BLaER1 treated with 17β-estradiol and CSF1 and Interleukin-3, amounts not matched to agents 10 nM and 100 nM (cell line): ENCODE results near the gene SSC5D.
"Not testable (repeated sequence)": the region's sequence is repeated elsewhere in the genome, so short reads cannot be mapped to it uniquely, and the experiment has no call there.

ENCODE experiments used
- H3K27ac ChIP-seq, 11 experiments: shearing (Covaris generic); formaldehyde crosslinking; 2 replicates each; pipeline ENCODE4 v1.8.1; 2022
- H3K27me3 ChIP-seq, 11 experiments: shearing (Covaris generic); formaldehyde crosslinking; 2 replicates each; pipeline ENCODE4 v1.8.1; 2022
- H3K36me3 ChIP-seq, 11 experiments: shearing (Covaris generic); formaldehyde crosslinking; 2 replicates each; pipeline ENCODE4 v1.8.1; 2022
- H3K4me1 ChIP-seq, 10 experiments: shearing (Covaris generic); formaldehyde crosslinking; 2 replicates each; pipeline ENCODE4 v1.8.1; 2022
- H3K4me2 ChIP-seq, 11 experiments: shearing (Covaris generic); formaldehyde crosslinking; 2 replicates each; pipeline ENCODE4 v1.8.1; 2022
- H3K4me3 ChIP-seq, 10 experiments: shearing (Covaris generic); formaldehyde crosslinking; 2 replicates each; pipeline ENCODE4 v1.8.1; 2022
- H3K9ac ChIP-seq, 11 experiments: shearing (Covaris generic); formaldehyde crosslinking; 2 replicates each; pipeline ENCODE4 v1.8.1; 2022
- H3K9me3 ChIP-seq, 11 experiments: shearing (Covaris generic); formaldehyde crosslinking; replicated peaks in 1 of 11; 2 replicates each; pipeline ENCODE4 v1.8.1; 2022
- H4K20me1 ChIP-seq, 11 experiments: shearing (Covaris generic); formaldehyde crosslinking; 2 replicates each; pipeline ENCODE4 v1.8.1; 2022
- Cebpa-rat ChIP-seq, 11 experiments: shearing (Covaris generic); IDR thresholded peaks; 2 replicates each; pipeline ENCODE4 v1.8.1; 2022

The SSC5D gene

DNA sequence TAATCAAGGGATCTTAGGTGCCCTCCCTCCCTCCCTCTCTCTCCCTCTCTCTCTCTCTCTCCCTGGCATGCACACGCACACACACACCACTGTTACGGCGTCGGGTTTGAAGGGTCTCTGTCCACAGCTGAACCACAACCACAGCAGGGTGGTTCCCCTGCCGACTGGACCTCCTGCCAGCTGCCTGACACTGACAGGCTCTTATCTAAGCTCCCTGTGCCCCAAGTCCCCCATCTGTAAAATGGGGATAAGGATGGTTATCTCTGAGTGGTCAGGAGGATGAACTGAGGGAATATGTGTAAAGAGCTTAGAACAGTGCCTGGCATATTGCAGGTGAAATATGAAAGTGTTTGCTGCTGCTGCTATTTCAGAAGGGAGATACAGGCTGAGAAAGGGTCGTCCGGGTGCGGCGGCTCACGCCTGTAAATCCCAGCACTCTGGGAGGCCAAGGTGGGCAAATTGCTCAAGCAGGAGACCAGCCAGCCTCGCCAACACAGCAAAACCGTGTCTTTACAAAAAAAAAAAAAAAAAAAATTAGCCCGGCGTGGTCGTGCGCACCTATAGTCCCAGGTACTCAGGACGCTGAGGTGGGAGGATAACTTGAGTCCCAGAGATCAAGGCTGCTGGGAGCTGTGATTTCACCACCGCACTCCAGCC, 44.3 kb upstream of the SSC5D start:
- no peak overlapping the region for H3K9ac ChIP-seq
- peaks cover 0 to 45% (median 6%) of the 10 kb centered on the region in 11 experiments; a peak in 11 of 22 replicates for H4K20me1 ChIP-seq
- TF ChIP-seq Cebpa-rat (IDR thresholded peaks at IDR 0.05): no peak
- no peaks in the 10 kb centered on the region for H3K36me3 ChIP-seq
- peaks cover 90 to 99% (median 99%) of the 10 kb centered on the region in 11 experiments for H3K27me3 ChIP-seq
- H3K27ac ChIP-seq: no peak overlapping the region
- H3K4me3 ChIP-seq: no peak overlapping the region
- H3K9me3 ChIP-seq: peaks cover 0 to 8% (median 0%) of the 10 kb centered on the region in 11 experiments; a peak in 2 of 22 replicates
- H3K4me2 ChIP-seq: no peak overlapping the region
- H3K4me1 ChIP-seq: peaks cover 0 to 22% (median 17%) of the 10 kb centered on the region in 10 experiments; a peak in 16 of 20 replicates

GRCh38 chr19:55444646-55445045, 43.6 kb upstream of the SSC5D start:
- no peak for TF ChIP-seq Cebpa-rat (IDR thresholded peaks at IDR 0.05)
- no peaks in the 10 kb centered on the region for H3K36me3 ChIP-seq
- H3K27ac ChIP-seq: no peak overlapping the region
- H3K9me3 ChIP-seq: peaks cover 0 to 6% (median 0%) of the 10 kb centered on the region in 11 experiments; a peak in 1 of 22 replicates
- H3K4me1 ChIP-seq: peaks cover 0 to 22% (median 17%) of the 10 kb centered on the region in 10 experiments; a peak in 16 of 20 replicates
- no peak overlapping the region for H3K4me3 ChIP-seq
- no peak overlapping the region for H3K4me2 ChIP-seq
- H3K27me3 ChIP-seq: peaks cover 90 to 99% (median 99%) of the 10 kb centered on the region in 11 experiments
- H4K20me1 ChIP-seq: peaks cover 0 to 39% (median 5%) of the 10 kb centered on the region in 11 experiments; a peak in 12 of 22 replicates
- no peak overlapping the region for H3K9ac ChIP-seq

- H3K9me3 ChIP-seq: no peaks in the 10 kb centered on the region; a peak in 1 of 22 replicates
- no peak overlapping the region for H3K4me2 ChIP-seq
- no peak overlapping the region for H3K4me3 ChIP-seq
- no peak overlapping the region for H3K27ac ChIP-seq
- no peak overlapping the region for H3K9ac ChIP-seq
- no peak for TF ChIP-seq Cebpa-rat (IDR thresholded peaks at IDR 0.05)
- H3K27me3 ChIP-seq: peaks cover 88 to 99% (median 98%) of the 10 kb centered on the region in 11 experiments
- H3K36me3 ChIP-seq: no peaks in the 10 kb centered on the region
- peaks cover 0 to 10% (median 10%) of the 10 kb centered on the region in 10 experiments; a peak in 16 of 20 replicates for H3K4me1 ChIP-seq
- peaks cover 0 to 33% (median 5%) of the 10 kb centered on the region in 11 experiments; a peak in 11 of 22 replicates for H4K20me1 ChIP-seq
Measured at GRCh38 chr19:55446060-55446459, 42.2 kb upstream of the SSC5D start.

GRCh38 chr19:55447421-55448174, 40.6 kb upstream of the SSC5D start:
- Histone ChIP-seq H3K27me3 (peaks cover 88 to 99% (median 98%) of the 10 kb centered on the region in 11 experiments), H3K4me2 (no peak overlapping the region), H3K9ac (no peak overlapping the region), H3K4me3 (no peak overlapping the region), H3K4me1 (peaks cover 7 to 17% (median 12%) of the 10 kb centered on the region in 10 experiments; a peak in 19 of 20 replicates), H3K9me3 (peaks cover 0 to under 1% (median 0%) of the 10 kb centered on the region in 11 experiments; a peak in 2 of 22 replicates), H3K27ac (no peak overlapping the region), H3K36me3 (no peaks in the 10 kb centered on the region), H4K20me1 (peaks cover 0 to 34% (median 12%) of the 10 kb centered on the region in 11 experiments; a peak in 19 of 22 replicates)
- TF ChIP-seq Cebpa-rat (IDR thresholded peaks at IDR 0.05): no peak

DNA sequence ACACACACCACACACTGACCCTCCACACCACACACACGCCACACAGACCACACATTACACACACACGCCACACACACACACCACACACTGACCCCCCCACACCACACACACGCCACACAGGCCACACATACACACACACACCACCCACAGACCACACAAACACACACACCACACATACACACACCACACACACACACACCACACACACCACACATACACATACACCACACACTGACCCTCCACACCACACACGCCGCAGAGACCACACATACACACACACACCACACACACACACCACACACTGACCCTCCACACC, 40.1 kb upstream of the SSC5D start:
- not testable (repeated sequence) for H3K4me2 ChIP-seq, H3K27ac ChIP-seq

GRCh38 chr19:55449469-55449868, 38.8 kb upstream of the SSC5D start:
- peaks cover 0 to 9% (median 0%) of the 10 kb centered on the region in 11 experiments; a peak in 6 of 22 replicates for H3K9me3 ChIP-seq
- H3K9ac ChIP-seq: no peak overlapping the region
- no peak for TF ChIP-seq Cebpa-rat (IDR thresholded peaks at IDR 0.05)
- peaks cover 0 to 49% (median 27%) of the 10 kb centered on the region in 11 experiments; a peak in 20 of 22 replicates for H4K20me1 ChIP-seq
- H3K27ac ChIP-seq: no peak overlapping the region
- H3K4me3 ChIP-seq: no peak overlapping the region
- peaks cover 5 to 11% (median 9%) of the 10 kb centered on the region in 11 experiments; a peak in 15 of 22 replicates for H3K36me3 ChIP-seq
- H3K4me1 ChIP-seq: peaks cover 8 to 19% (median 13%) of the 10 kb centered on the region in 10 experiments; a peak in 19 of 20 replicates
- H3K4me2 ChIP-seq: no peak overlapping the region
- peaks cover 76 to 99% (median 92%) of the 10 kb centered on the region in 11 experiments for H3K27me3 ChIP-seq

More for the DNA sequence above, 40.1 kb upstream of the SSC5D start:
- not testable (repeated sequence) for H3K4me3 ChIP-seq, H3K36me3 ChIP-seq, H3K9ac ChIP-seq, H3K9me3 ChIP-seq
- peaks cover 88 to 99% (median 98%) of the 10 kb centered on the region in 11 experiments for H3K27me3 ChIP-seq
- peaks cover 0 to 37% (median 14%) of the 10 kb centered on the region in 11 experiments; a peak in 19 of 22 replicates for H4K20me1 ChIP-seq
- peaks cover 8 to 19% (median 13%) of the 10 kb centered on the region in 10 experiments; a peak in 19 of 20 replicates for H3K4me1 ChIP-seq

- Histone ChIP-seq H3K4me3 (peak overlapping the region; percentile 26 to 63 (median 54); a peak in 19 of 20 replicates), H3K36me3 (peaks cover 10 to 30% (median 23%) of the 10 kb centered on the region in 11 experiments; a peak in 19 of 22 replicates), H4K20me1 (peaks cover 0 to 59% (median 40%) of the 10 kb centered on the region in 11 experiments; a peak in 21 of 22 replicates), H3K4me2 (peak overlapping the region; percentile 80 to 96 (median 90)), H3K4me1 (peaks cover 8 to 16% (median 13%) of the 10 kb centered on the region in 10 experiments; a peak in 19 of 20 replicates), H3K9me3 (peaks cover 0 to 9% (median 0%) of the 10 kb centered on the region in 11 experiments; a peak in 6 of 22 replicates), H3K27me3 (peaks cover 58 to 80% (median 73%) of the 10 kb centered on the region in 11 experiments), H3K9ac (peak overlapping the region in 5 of 11 experiments; percentile 28 to 63 (median 46); a peak in 8 of 22 replicates), H3K27ac (no peak overlapping the region)
- no peak for TF ChIP-seq Cebpa-rat (IDR thresholded peaks at IDR 0.05)
Measured at GRCh38 chr19:55451163-55451964, 36.9 kb upstream of the SSC5D start.
